Parathyroid adenoma (tissue), 2 donors: Measurements from ENCODE around the gene ZEB2.

Experiments used
- H2AFZ ChIP-seq: fragments of 300-600 bp; sonication (generic); one replicate; pipeline ENCODE4 v1.7.0; 2017; ENCODE audit warnings: antibody characterized with exemption, mild to moderate bottlenecking
- H3K27ac ChIP-seq: fragments of 300-600 bp; sonication (generic); one replicate; pipeline ENCODE4 v1.7.0; 2017
- H3K27me3 ChIP-seq: fragments of 300-600 bp; sonication (generic); one replicate; pipeline ENCODE4 v1.7.0; 2017; ENCODE audit warnings: low read length; ENCODE audit not compliant: control insufficient read depth, insufficient read depth
- H3K36me3 ChIP-seq: fragments of 300-600 bp; sonication (generic); one replicate; pipeline ENCODE4 v1.7.0; 2017; ENCODE audit warnings: low read length; ENCODE audit not compliant: control insufficient read depth, insufficient read depth
- H3K4me1 ChIP-seq: fragments of 300-600 bp; sonication (generic); one replicate; pipeline ENCODE4 v1.7.0; 2017; ENCODE audit warnings: control low read depth
- H3K4me2 ChIP-seq: fragments of 300-600 bp; sonication (generic); one replicate; pipeline ENCODE4 v1.7.0; 2017; ENCODE audit warnings: low read length
- H3K4me3 ChIP-seq: fragments of 300-600 bp; sonication (generic); one replicate; pipeline ENCODE4 v1.7.0; 2017; ENCODE audit warnings: low read depth, low read length
- H3K79me2 ChIP-seq: fragments of 300-600 bp; sonication (generic); one replicate; pipeline ENCODE4 v1.7.0; 2017; ENCODE audit warnings: control low read depth
- H3K9ac ChIP-seq: fragments of 300-600 bp; sonication (generic); one replicate; pipeline ENCODE4 v1.7.0; 2017; ENCODE audit warnings: mild to moderate bottlenecking
- H3K9me3 ChIP-seq: fragments of 300-600 bp; sonication (generic); one replicate; pipeline ENCODE4 v1.7.0; 2017; ENCODE audit warnings: low read length; ENCODE audit not compliant: control insufficient read depth
- CTCF ChIP-seq: fragments of 300-600 bp; sonication (generic); IDR thresholded peaks from one replicate; pipeline ENCODE4 v1.7.0; 2017; ENCODE audit warnings: antibody characterized with exemption, mild to moderate bottlenecking
- donor health status: primary hyperparathyroidism.

ZEB2 gene

DNA sequence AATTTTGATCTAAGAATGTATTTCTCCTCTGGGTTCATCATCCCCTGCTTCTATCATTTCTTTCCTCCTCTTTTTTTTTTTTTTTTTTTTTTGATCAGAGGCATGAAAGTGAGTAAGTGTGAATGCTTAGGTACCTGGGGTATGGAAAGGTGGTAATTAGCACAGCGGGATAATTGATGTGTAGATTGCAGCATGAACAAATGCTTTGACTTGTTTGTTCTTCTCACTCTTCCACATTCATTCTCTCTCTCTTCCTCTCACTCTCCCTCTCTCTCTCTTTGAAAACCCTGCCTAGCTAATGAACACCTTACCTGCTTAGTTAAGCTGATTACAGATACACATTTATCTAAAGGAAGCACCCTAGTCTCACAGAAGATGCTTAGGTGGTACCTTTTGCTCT, 74.7 kb downstream of the ZEB2 start:
- no peak overlapping the region for H3K9ac ChIP-seq
- no peaks in the 10 kb centered on the region for H3K36me3 ChIP-seq
- no peak overlapping the region for H3K4me2 ChIP-seq
- no peak overlapping the region for H2AFZ ChIP-seq
- TF ChIP-seq CTCF: no peak
- H3K27ac ChIP-seq: no peak overlapping the region
- H3K79me2 ChIP-seq: no peaks in the 10 kb centered on the region
- no peak overlapping the region for H3K4me3 ChIP-seq
- no peaks in the 10 kb centered on the region for H3K27me3 ChIP-seq
- H3K4me1 ChIP-seq: no peaks in the 10 kb centered on the region
- H3K9me3 ChIP-seq: no peaks in the 10 kb centered on the region

DNA sequence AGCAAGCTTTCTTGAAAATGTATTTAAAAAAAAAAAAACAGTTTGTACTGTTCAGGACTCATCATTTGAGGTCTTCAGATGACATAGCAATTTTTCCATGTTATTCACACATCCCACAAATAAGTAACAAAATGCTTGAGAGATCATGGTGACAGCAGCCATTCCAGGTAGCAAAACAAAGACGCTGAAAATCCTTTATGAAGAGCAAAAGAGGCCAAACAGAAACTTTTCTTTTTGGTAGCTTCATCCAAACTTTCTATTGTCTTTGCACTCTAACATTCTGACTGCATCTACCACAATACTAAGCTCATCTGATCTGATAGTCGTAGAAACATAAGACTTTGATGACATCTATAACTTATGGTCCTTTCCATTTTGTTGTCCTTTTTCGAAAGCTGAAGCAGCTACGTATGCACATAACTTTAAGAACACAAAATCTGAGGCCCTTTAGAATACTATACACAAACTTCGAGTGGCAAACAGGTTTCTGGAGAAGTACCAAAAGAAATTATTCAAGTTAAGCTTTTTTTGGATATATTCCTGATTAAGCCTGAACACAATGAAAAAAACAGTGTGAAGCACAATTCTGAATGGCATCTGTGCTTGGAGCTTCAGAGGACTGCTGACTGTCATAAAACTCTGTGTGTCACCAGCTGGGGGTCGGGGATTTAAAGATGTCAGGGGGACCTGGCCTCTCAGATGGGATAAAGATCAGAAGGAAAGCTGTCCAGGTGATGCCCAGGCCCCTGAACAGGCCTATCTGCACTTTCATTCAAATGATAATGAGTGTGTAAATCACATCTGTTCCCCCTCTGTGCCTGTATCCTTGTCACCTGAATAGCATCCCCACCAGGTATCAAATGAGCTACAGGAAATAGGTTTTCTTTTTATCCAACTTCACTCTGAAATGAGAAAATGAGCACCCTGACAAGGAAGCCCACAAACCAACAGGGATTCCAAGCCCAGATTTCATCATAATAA, 75.8 kb downstream of the ZEB2 start:
- no peak for TF ChIP-seq CTCF
- Histone ChIP-seq H3K27ac (no peak overlapping the region), H3K4me1 (no peaks in the 10 kb centered on the region), H3K36me3 (no peaks in the 10 kb centered on the region), H3K9ac (no peak overlapping the region), H3K79me2 (no peaks in the 10 kb centered on the region), H2AFZ (no peak overlapping the region), H3K27me3 (no peaks in the 10 kb centered on the region), H3K4me3 (no peak overlapping the region), H3K4me2 (no peak overlapping the region), H3K9me3 (no peaks in the 10 kb centered on the region)

GRCh38 chr2:144441711-144442141, 78.2 kb downstream of the ZEB2 start:
- Histone ChIP-seq H3K9ac (no peak overlapping the region), H3K79me2 (no peaks in the 10 kb centered on the region), H3K27ac (no peak overlapping the region), H3K4me2 (no peak overlapping the region), H3K9me3 (no peaks in the 10 kb centered on the region), H3K4me1 (no peaks in the 10 kb centered on the region), H3K36me3 (no peaks in the 10 kb centered on the region), H2AFZ (no peak overlapping the region), H3K27me3 (no peaks in the 10 kb centered on the region), H3K4me3 (no peak overlapping the region)
- no peak for TF ChIP-seq CTCF

GRCh38 chr2:144439993-144440392, 79.9 kb downstream of the ZEB2 start:
- Histone ChIP-seq H3K27ac (no peak overlapping the region), H3K4me1 (no peaks in the 10 kb centered on the region), H3K9ac (no peak overlapping the region)

More at GRCh38 chr2:144439993-144440392, 79.9 kb downstream of the ZEB2 start:
- H3K36me3 ChIP-seq: no peaks in the 10 kb centered on the region
- no peak for TF ChIP-seq CTCF
- no peaks in the 10 kb centered on the region for H3K9me3 ChIP-seq
- H3K4me3 ChIP-seq: no peak overlapping the region
- no peaks in the 10 kb centered on the region for H3K27me3 ChIP-seq
- no peak overlapping the region for H2AFZ ChIP-seq
- no peak overlapping the region for H3K4me2 ChIP-seq
- H3K79me2 ChIP-seq: no peaks in the 10 kb centered on the region
